Measurements from ENCODE around the gene NPLOC4. TPM values are rescaled to one million over a fixed set of nuclear protein-coding genes. Genes with fewer than 3 reads are reported as not detected.

Gene NPLOC4
- total RNA-seq, 2 donors from 2014 or later, result 67.3 to 173 TPM

- Mint-ChIP-seq H3K36me3 (peaks cover 42 to 45% of the 10 kb centered on the region in 2 donors), H3K27ac (peak within 1 kb of the TSS; percentile 93), H3K9me3 (no peaks in the 10 kb centered on the region)
- DNase-seq (ENCODE audit: low spot score in 2 of 2) (peak; percentile 93 to 97), ATAC-seq (peak; percentile 92 to 96)
These were observed 29.7 kb upstream of the NPLOC4 start, which contains the start of the genes CCDC137 and OXLD1 for GRCh38 chr17:81666342-81667191. TSS of gene CCDC137 (plus strand) at chr17:81666737. CDS start at chr17:81666767, 30 bp downstream. TSS of gene OXLD1 (minus strand) at chr17:81666605. CDS start at chr17:81666577, 28 bp downstream.

- Mint-ChIP-seq H3K27ac (peak overlapping the region; percentile 93), H3K36me3 (peaks cover 42 to 45% of the 10 kb centered on the region in 2 donors), H3K9me3 (no peaks in the 10 kb centered on the region)
- peak; percentile 2 to 4 for ATAC-seq
- DNase-seq (ENCODE audit: low spot score in 2 of 2), result no peak
These were observed 29.1 kb upstream of the NPLOC4 start for GRCh38 chr17:81666092-81666341.

- H3K9me3 Mint-ChIP-seq, result no peaks in the 10 kb centered on the region
- H3K27ac Mint-ChIP-seq, result peak overlapping the region; percentile 93
- DNase-seq (ENCODE audit: low spot score in 2 of 2), result peak; percentile 49 to 71
- H3K36me3 Mint-ChIP-seq, result peaks cover 42 to 45% of the 10 kb centered on the region in 2 donors
- ATAC-seq, result peak; percentile 31 to 38
These were observed 28.5 kb upstream of the NPLOC4 start for GRCh38 chr17:81665205-81666091.

GRCh38 chr17:81664051-81664470, 27.1 kb upstream of the NPLOC4 start:
- DNase-seq (ENCODE audit: low spot score in 2 of 2) (peak in 1 of 2 donors; percentile 72), ATAC-seq (peak in 1 of 2 donors; percentile 8)
- H3K9me3 Mint-ChIP-seq, result no peaks in the 10 kb centered on the region
- peak overlapping the region; percentile 79 to 93 for H3K27ac Mint-ChIP-seq
- H3K36me3 Mint-ChIP-seq, result peaks cover 34 to 40% of the 10 kb centered on the region in 2 donors

GRCh38 chr17:81662002-81662401, 25.1 kb upstream of the NPLOC4 start:
- peak overlapping the region in 1 of 2 donors; percentile 93 for H3K27ac Mint-ChIP-seq
- peaks cover 22 to 23% of the 10 kb centered on the region in 2 donors for H3K36me3 Mint-ChIP-seq
- DNase-seq (ENCODE audit: low spot score in 2 of 2), result no peak
- no peak for ATAC-seq
- no peaks in the 10 kb centered on the region for H3K9me3 Mint-ChIP-seq

- DNase-seq (ENCODE audit: low spot score in 2 of 2) (no peak), ATAC-seq (no peak)
- no peak overlapping the region for H3K27ac Mint-ChIP-seq
- H3K36me3 Mint-ChIP-seq, result peaks cover 6 to 8% of the 10 kb centered on the region in 2 donors
- H3K9me3 Mint-ChIP-seq, result no peaks in the 10 kb centered on the region
These were observed 23.5 kb upstream of the NPLOC4 start for GRCh38 chr17:81660441-81660840.

GRCh38 chr17:81659038-81659437, 22.1 kb upstream of the NPLOC4 start:
- H3K36me3 Mint-ChIP-seq, result no peaks in the 10 kb centered on the region
- no peak for DNase-seq (ENCODE audit: low spot score in 2 of 2)
- H3K27ac Mint-ChIP-seq, result no peak overlapping the region
- H3K9me3 Mint-ChIP-seq, result no peaks in the 10 kb centered on the region
- ATAC-seq, result no peak

GRCh38 chr17:81656835-81657234, 19.9 kb upstream of the NPLOC4 start:
- Mint-ChIP-seq H3K36me3 (peaks cover 0 to 2% of the 10 kb centered on the region in 2 donors), H3K27ac (no peak overlapping the region), H3K9me3 (no peaks in the 10 kb centered on the region)
- ATAC-seq, result no peak
- no peak for DNase-seq (ENCODE audit: low spot score in 2 of 2)

GRCh38 chr17:81656118-81656743, 19.3 kb upstream of the NPLOC4 start, which contains the start of gene PDE6G:
TSS of gene PDE6G (minus strand) at chr17:81656542. CDS start at chr17:81653305, 3,237 bp downstream.
- no peaks in the 10 kb centered on the region for H3K9me3 Mint-ChIP-seq
- peaks cover 0 to 5% of the 10 kb centered on the region in 2 donors for H3K36me3 Mint-ChIP-seq
- no peak within 1 kb of the TSS for H3K27ac Mint-ChIP-seq
- ATAC-seq (no peak), DNase-seq (ENCODE audit: low spot score in 2 of 2) (no peak)

GRCh38 chr17:81655378-81656117, 18.6 kb upstream of the NPLOC4 start:
- Mint-ChIP-seq H3K36me3 (peaks cover 0 to 5% of the 10 kb centered on the region in 2 donors), H3K27ac (no peak overlapping the region), H3K9me3 (no peaks in the 10 kb centered on the region)
- no peak for DNase-seq (ENCODE audit: low spot score in 2 of 2)
- ATAC-seq, result no peak

GRCh38 chr17:81652906-81653771, 16.2 kb upstream of the NPLOC4 start:
- H3K27ac Mint-ChIP-seq, result peak overlapping the region in 1 of 2 donors; percentile 75
- peak; percentile 67 to 70 for ATAC-seq
- DNase-seq (ENCODE audit: low spot score in 2 of 2), result no peak
- peaks cover 5 to 9% of the 10 kb centered on the region in 2 donors for H3K36me3 Mint-ChIP-seq
- no peaks in the 10 kb centered on the region for H3K9me3 Mint-ChIP-seq

- DNase-seq (ENCODE audit: low spot score in 2 of 2) (no peak), ATAC-seq (no peak)
- H3K9me3 Mint-ChIP-seq, result no peaks in the 10 kb centered on the region
- no peak overlapping the region for H3K27ac Mint-ChIP-seq
- H3K36me3 Mint-ChIP-seq, result peaks cover 5 to 9% of the 10 kb centered on the region in 2 donors
These were observed 14.8 kb upstream of the NPLOC4 start for GRCh38 chr17:81651692-81652091.

GRCh38 chr17:81650951-81651350, 14.0 kb upstream of the NPLOC4 start:
- ATAC-seq, result no peak
- Mint-ChIP-seq H3K27ac (no peak overlapping the region), H3K36me3 (peaks cover 5 to 9% of the 10 kb centered on the region in 2 donors)

GRCh38 chr17:81648707-81649085, 11.8 kb upstream of the NPLOC4 start:
- H3K27ac Mint-ChIP-seq, result no peak overlapping the region
- H3K36me3 Mint-ChIP-seq, result peaks cover 5 to 9% of the 10 kb centered on the region in 2 donors
- no peaks in the 10 kb centered on the region for H3K9me3 Mint-ChIP-seq
- ATAC-seq (no peak), DNase-seq (ENCODE audit: low spot score in 2 of 2) (no peak)

More at GRCh38 chr17:81650951-81651350, 14.0 kb upstream of the NPLOC4 start:
- DNase-seq (ENCODE audit: low spot score in 2 of 2), result no peak
- no peaks in the 10 kb centered on the region for H3K9me3 Mint-ChIP-seq

- ATAC-seq (no peak), DNase-seq (ENCODE audit: low spot score in 2 of 2) (no peak)
- Mint-ChIP-seq H3K27ac (no peak overlapping the region), H3K9me3 (no peaks in the 10 kb centered on the region), H3K36me3 (peaks cover 5 to 9% of the 10 kb centered on the region in 2 donors)
These were observed 11.2 kb upstream of the NPLOC4 start for GRCh38 chr17:81648013-81648706.
